Common myeloid progenitor, CD34-positive (primary cell): ENCODE measurements around the gene ADGRL3.

Experiments used
- CTCF ChIA-PET: fragments of 350-600 bp; sonication (Branson Sonifier 250); formaldehyde crosslinking; loops from one replicate; lab custom pipeline; 2021; ENCODE audit warnings: antibody characterized with exemption; lab: Charles Lee
- POLR2A ChIA-PET: fragments of 350-600 bp; sonication (Branson Sonifier 250); formaldehyde crosslinking; loops from one replicate; lab custom pipeline; 2021; ENCODE audit warnings: antibody characterized with exemption; lab: Charles Lee
- DNase-seq, 3 donors: peaks; one replicate each; pipeline versions ENCODE4 v3.0.0 to v3.0.0-alpha.2; 2013
- H3K27ac ChIP-seq, 2 experiments: 1 replicate in 1 of 2; 2 replicates in 1 of 2; pipeline ENCODE4 v1.7.0; 2013; ENCODE audit warnings: inconsistent platforms in 2 of 2, low read length in 2 of 2, mild to moderate bottlenecking in 2 of 2, low read depth in 1 of 2, moderate library complexity in 1 of 2; ENCODE audit not compliant: severe bottlenecking in 2 of 2, insufficient read depth in 1 of 2, poor library complexity in 1 of 2
- H3K27me3 ChIP-seq, 5 experiments: replicated peaks in 2 of 5; 1 replicate in 3 of 5; 2 replicates in 2 of 5; pipeline versions ENCODE4 v1.6.1 to v1.7.0; 2013; ENCODE audit warnings: low read length in 4 of 5, mild to moderate bottlenecking in 2 of 5, moderate library complexity in 2 of 5, inconsistent platforms in 1 of 5; ENCODE audit not compliant: insufficient read depth in 5 of 5, control insufficient read depth in 4 of 5
- H3K36me3 ChIP-seq, 4 experiments: 1 replicate in 2 of 4; 2 replicates in 2 of 4; pipeline versions ENCODE4 v1.6.1 to v1.7.0; 2013; ENCODE audit warnings: low read length in 3 of 4, control low read depth in 1 of 4, mild to moderate bottlenecking in 1 of 4; ENCODE audit not compliant: control insufficient read depth in 4 of 4, insufficient read depth in 4 of 4
- H3K4me1 ChIP-seq, 4 experiments: 1 replicate in 3 of 4; 2 replicates in 1 of 4; pipeline versions ENCODE4 v1.6.1 to v1.7.1; 2013; ENCODE audit warnings: low read length in 3 of 4, mild to moderate bottlenecking in 3 of 4, control low read depth in 1 of 4, inconsistent platforms in 1 of 4, moderate library complexity in 1 of 4; ENCODE audit not compliant: control insufficient read depth in 4 of 4, insufficient read depth in 4 of 4; ENCODE audit errors: control extremely low read depth in 1 of 4
- H3K4me3 ChIP-seq, 7 experiments: 1 replicate in 4 of 7; 2 replicates in 3 of 7; pipeline versions ENCODE4 v1.5.1 to v1.7.0; 2013; ENCODE audit warnings: mild to moderate bottlenecking in 7 of 7, low read length in 6 of 7, moderate library complexity in 6 of 7, inconsistent platforms in 2 of 7, low read depth in 2 of 7, control low read depth in 1 of 7; ENCODE audit not compliant: insufficient read depth in 4 of 7, control insufficient read depth in 1 of 7; ENCODE audit errors: extremely low read depth in 1 of 7
- H3K9me3 ChIP-seq, 5 experiments: 1 replicate in 4 of 5; 2 replicates in 1 of 5; pipeline versions ENCODE4 v1.6.1 to v1.7.1; 2013; ENCODE audit warnings: low read length in 4 of 5, mild to moderate bottlenecking in 2 of 5, inconsistent platforms in 1 of 5, low read depth in 1 of 5, moderate library complexity in 1 of 5; ENCODE audit not compliant: control insufficient read depth in 4 of 5, insufficient read depth in 2 of 5; ENCODE audit errors: control extremely low read depth in 1 of 5
- WGBS: methylation state at CpG from one replicate; pipeline ENCODE4 v1.1.5; 2013; ENCODE audit not compliant: insufficient coverage; 5-methylcytosine and 5-hydroxymethylcytosine counted together

Gene ADGRL3

DNA sequence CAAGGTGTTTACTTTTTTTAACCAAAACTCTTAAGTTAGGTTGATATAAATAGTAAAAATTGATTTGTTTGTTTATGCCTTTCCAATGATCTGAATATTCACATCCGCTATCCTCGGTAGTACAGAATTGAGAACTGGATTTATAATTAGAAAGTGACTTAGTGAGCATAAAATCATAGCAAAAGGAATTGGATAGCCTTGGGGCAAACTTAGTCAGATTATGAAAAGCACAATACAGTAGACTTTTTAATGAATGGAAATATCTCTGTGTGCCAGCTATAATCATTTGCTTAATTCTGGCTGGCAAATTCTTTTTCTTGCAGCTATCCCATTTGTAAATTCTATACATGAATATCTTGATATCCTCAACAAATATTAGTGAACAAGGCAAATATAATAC is 713.5 kb downstream of the ADGRL3 start:
- Histone ChIP-seq H3K4me3 (no peak overlapping the region), H3K27ac (no peak overlapping the region), H3K4me1 (peaks cover 0 to 4% (median 0%) of the 10 kb centered on the region in 4 experiments), H3K36me3 (no peaks in the 10 kb centered on the region), H3K9me3 (peaks cover 0 to 2% (median 0%) of the 10 kb centered on the region in 5 experiments), H3K27me3 (no peaks in the 10 kb centered on the region)
- POLR2A ChIA-PET, result no interaction called here
- CTCF ChIA-PET, result no interaction called here
- 100% methylated on average over 2 of the region's 2 CpGs for WGBS
- no peak for DNase-seq

DNA sequence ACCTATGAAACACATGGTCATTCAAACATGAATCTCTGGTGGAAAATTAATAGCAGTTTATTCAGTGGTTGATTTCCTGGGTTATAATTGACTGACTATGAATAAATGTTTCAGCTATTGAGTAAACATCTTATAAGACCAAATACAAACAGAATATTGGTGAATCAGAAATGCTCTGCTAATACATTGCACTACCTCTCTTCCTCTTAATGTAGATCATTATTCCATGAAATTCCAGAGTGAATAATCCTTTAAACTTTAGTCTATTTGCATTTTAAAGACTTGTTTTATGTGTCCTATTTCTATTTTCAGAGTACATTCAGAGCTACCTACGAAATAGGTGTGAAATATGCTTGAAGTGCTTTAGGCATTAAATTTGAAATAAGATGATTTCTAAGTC is 715.4 kb downstream of the ADGRL3 start:
- Histone ChIP-seq H3K9me3 (peaks cover 0 to 2% (median 0%) of the 10 kb centered on the region in 5 experiments), H3K27me3 (no peaks in the 10 kb centered on the region), H3K36me3 (no peaks in the 10 kb centered on the region), H3K4me1 (peaks cover 0 to 4% (median 0%) of the 10 kb centered on the region in 4 experiments), H3K4me3 (no peak overlapping the region), H3K27ac (no peak overlapping the region)
- WGBS, result no CpG with 5 or more reads among the region's 1 CpG
- ChIA-PET POLR2A (no interaction called here), CTCF (no interaction called here)
- no peak for DNase-seq

DNA sequence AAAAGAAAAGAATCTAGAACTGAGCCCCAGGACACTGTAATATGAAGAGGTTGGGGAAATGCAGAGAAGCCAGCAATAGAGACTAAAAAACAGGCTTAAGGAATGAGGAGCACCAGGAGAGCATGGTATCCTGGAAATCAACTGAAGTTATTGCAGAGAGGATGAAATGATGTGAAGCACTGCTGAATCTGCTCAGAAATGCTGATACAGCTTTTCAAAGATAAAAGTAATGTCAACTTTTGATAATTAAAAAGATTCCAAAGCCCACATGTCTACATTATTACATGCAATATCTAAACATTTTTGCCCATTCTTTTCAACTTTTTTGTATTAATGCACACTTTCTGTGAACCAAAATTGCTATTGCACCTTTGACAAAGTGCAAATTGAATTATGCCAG is 718.4 kb downstream of the ADGRL3 start:
- no peaks in the 10 kb centered on the region for H3K4me1 ChIP-seq
- H3K36me3 ChIP-seq, result no peaks in the 10 kb centered on the region
- ChIA-PET POLR2A (no interaction called here), CTCF (no interaction called here)
- no peak overlapping the region for H3K27ac ChIP-seq
- peaks cover 0 to 2% (median 0%) of the 10 kb centered on the region in 5 experiments for H3K9me3 ChIP-seq
- no peaks in the 10 kb centered on the region for H3K27me3 ChIP-seq
- no peak for DNase-seq
- no peak overlapping the region for H3K4me3 ChIP-seq

DNA sequence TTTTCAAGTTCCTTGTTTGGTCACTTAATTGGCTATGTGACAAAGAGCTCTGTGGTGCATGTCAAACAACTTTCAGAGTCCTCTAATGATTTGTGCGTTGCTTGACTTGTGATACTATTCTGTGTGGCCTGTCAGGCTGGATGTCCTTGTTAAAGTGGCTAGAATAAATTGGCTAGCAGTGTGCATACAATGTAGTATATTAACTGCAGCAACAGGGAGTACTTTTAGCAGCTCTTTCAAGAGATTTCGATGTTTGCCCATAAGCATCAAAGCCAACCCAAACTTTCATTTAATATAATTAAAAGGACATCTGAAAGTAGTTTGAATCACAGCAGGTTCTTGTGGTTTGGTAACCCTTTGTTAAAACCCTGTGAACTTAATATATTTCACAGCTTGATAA is 718.9 kb downstream of the ADGRL3 start:
- Histone ChIP-seq H3K36me3 (no peaks in the 10 kb centered on the region), H3K4me1 (no peaks in the 10 kb centered on the region), H3K27me3 (no peaks in the 10 kb centered on the region), H3K9me3 (peaks cover 0 to 2% (median 0%) of the 10 kb centered on the region in 5 experiments), H3K4me3 (no peak overlapping the region), H3K27ac (no peak overlapping the region)
- ChIA-PET CTCF (no interaction called here), POLR2A (no interaction called here)
- no peak for DNase-seq
- 80% methylated on average over 1 of the region's 2 CpGs for WGBS

DNA sequence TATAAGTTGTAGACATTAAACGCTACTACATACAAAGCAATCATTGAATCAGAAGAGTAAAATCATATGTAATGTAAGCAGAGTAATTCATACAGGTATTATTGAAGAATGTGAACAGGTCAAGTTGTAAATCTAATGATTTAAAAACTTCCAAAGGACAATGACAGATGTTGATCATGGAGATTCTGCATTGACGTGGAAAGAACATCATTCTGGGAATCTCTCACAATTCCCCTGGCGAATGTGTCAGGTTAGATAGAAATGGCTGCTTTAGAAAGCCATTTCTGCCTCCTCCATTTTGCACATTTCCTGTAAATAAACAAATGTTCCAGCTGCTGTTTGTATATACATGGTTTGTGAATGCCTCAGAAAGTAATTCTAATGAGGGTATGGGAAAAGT is 719.4 kb downstream of the ADGRL3 start:
- no peaks in the 10 kb centered on the region for H3K36me3 ChIP-seq
- CTCF ChIA-PET, result no interaction called here
- no peak overlapping the region for H3K27ac ChIP-seq
- H3K9me3 ChIP-seq, result peaks cover 0 to 2% (median 0%) of the 10 kb centered on the region in 5 experiments
- H3K27me3 ChIP-seq, result no peaks in the 10 kb centered on the region
- WGBS, result 100% methylated on average over 1 of the region's 3 CpGs
- no peak for DNase-seq
- POLR2A ChIA-PET, result interaction anchor here (0.6 kb wide), 1 partner anchor 486 kb away, joined by 3 read pairs; no protein-coding TSS in a partner anchor
- no peaks in the 10 kb centered on the region for H3K4me1 ChIP-seq
- H3K4me3 ChIP-seq, result no peak overlapping the region

DNA sequence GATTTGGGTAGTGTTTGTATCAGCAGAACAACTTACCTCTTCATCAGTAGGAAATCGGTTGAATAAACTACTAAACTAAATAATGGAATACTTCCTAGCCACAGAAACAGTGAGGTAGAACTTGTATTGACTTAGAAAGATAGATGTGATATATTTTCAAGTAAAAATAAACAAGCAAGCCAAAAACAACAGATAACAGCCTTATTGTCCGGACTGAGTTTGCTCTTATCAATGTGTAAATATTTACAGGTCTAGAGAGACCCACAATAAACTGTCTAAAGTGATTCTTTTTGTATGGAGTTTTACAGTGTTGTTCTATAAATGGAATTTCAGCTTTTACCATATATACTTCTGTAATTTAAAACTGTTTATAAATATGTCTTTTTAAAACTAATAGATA is 721.8 kb downstream of the ADGRL3 start:
- peaks cover 0 to 2% (median 0%) of the 10 kb centered on the region in 5 experiments for H3K27me3 ChIP-seq
- no peaks in the 10 kb centered on the region for H3K36me3 ChIP-seq
- no peaks in the 10 kb centered on the region for H3K4me1 ChIP-seq
- DNase-seq, result no peak
- ChIA-PET CTCF (no interaction called here), POLR2A (no interaction called here)
- no peaks in the 10 kb centered on the region for H3K9me3 ChIP-seq
- no peak overlapping the region for H3K27ac ChIP-seq
- WGBS, result no CpG with 5 or more reads among the region's 2 CpGs
- H3K4me3 ChIP-seq, result no peak overlapping the region

DNA sequence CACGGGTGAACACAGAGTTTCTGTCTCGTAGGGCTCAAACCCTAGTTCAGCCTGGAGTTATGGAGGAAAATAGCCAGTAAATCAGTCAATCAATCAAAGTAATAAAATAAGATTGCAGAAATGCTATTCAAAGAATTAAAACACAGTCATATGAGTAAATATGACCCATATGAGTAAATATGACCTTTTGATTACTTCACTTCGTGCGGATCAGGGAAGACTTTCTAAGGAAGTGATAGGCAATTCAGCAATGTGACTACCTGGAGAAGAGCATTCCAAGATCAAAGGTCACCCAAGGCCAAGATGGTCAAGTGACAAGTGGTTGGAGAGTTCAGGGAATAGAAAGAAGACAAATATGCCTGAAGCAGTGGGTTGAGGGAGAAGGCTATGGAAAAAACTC is 722.6 kb downstream of the ADGRL3 start:
- CTCF ChIA-PET, result no interaction called here
- H3K27ac ChIP-seq, result no peak overlapping the region
- WGBS, result 100% methylated on average over 3 of the region's 4 CpGs

More for the DNA sequence above, 722.6 kb downstream of the ADGRL3 start:
- POLR2A ChIA-PET, result no interaction called here
- no peak for DNase-seq
- peaks cover 0 to 2% (median 0%) of the 10 kb centered on the region in 5 experiments for H3K27me3 ChIP-seq
- no peak overlapping the region for H3K4me3 ChIP-seq
- no peaks in the 10 kb centered on the region for H3K36me3 ChIP-seq
- no peaks in the 10 kb centered on the region for H3K4me1 ChIP-seq
- H3K9me3 ChIP-seq, result no peaks in the 10 kb centered on the region
